IPS DF 4.7 (cell line): ENCODE data around the gene NUDT14.

Experiments
- DNase-seq: peaks from one replicate; pipeline ENCODE4 v3.0.0-alpha.2; 2013; ENCODE audit warnings: low spot score; ENCODE audit errors: extremely low read depth

The NUDT14 gene

DNA sequence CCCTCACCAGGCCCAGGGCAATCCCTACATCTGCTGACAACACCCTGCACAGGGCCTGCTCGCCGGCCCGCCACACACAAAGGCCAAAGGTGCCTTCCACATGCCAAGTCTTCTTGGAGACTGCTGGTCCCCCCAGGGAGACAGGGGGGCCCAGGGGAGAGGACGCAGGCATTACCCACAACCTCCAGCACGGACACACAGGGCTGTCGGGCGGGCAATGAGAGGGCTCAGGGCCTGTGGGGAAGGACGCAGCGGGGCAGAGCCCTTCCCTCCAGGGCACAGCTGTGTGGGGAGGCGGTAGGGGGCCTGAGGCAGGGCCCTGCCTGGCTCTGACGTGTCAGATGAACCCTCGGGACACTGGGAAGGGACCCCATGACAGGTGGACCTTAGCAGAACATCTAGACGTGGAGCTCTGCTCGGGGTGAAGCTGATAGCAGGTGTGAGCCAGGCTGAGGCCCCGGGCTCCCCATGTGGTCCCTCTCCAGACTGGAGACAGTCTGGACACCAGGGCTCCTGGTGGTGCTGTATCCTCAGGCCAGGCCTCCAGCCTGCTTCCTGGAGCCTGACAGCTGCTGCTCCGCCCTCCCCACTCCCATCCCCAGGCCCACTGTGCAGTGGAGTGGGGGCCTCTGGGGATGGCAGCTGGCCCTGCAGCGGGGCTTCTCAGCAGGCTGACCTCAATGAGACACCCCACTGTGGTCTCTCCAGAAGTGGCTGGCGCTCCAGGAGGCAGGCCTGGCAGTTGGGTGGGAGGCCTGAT, 31.6 kb upstream of the NUDT14 start:
- DNase-seq: no peak

DNA sequence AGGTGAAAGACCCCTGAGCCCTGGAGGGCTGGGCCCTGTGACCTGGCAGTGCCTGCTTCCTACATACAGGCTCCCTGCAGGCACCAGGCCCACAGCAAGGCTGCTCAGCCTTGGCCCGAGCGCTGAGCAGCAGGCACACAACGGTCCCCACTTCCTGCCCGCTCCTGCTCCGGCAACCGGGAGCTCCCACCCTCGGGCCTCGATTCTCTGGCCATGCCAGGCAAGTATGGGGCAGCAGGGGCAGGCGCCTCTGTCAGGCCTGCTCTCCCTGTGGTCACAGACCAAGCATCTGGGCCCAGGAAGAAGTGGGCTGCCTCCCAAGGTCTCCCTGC, 30.6 kb upstream of the NUDT14 start:
- no peak for DNase-seq

DNA sequence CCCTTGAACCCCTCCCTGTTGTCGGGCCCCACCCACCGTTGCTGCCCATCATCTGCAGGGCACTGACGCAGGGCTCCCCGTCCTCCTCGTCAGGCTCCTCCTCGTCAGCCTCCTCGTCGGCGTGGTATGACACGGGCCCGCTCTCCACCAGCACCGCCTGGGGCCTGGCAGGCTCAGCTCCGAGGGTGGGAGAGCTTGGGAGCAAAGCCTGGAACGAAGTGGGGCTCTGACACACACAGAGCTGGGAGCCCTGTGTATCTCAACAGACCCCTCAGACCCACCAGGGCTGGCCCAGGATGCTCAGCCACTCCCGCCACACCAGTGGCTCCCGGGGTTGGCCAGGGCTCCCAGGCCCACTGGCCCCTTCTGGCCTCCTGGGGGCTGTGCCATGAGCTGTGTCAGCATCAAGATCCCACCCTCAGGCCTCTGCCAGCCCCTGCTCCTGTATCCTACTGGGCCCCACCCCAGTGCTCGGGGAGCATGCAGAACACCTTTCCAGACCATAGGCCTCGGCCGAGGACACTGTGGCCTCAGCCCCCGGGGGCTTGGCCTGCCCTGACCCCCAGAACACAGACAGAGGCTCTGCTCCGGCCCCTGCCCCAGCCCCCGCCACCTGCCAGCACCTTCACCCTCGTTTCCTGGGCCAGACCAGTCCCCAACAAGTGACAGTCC, 30.1 kb upstream of the NUDT14 start:
- DNase-seq: no peak

DNA sequence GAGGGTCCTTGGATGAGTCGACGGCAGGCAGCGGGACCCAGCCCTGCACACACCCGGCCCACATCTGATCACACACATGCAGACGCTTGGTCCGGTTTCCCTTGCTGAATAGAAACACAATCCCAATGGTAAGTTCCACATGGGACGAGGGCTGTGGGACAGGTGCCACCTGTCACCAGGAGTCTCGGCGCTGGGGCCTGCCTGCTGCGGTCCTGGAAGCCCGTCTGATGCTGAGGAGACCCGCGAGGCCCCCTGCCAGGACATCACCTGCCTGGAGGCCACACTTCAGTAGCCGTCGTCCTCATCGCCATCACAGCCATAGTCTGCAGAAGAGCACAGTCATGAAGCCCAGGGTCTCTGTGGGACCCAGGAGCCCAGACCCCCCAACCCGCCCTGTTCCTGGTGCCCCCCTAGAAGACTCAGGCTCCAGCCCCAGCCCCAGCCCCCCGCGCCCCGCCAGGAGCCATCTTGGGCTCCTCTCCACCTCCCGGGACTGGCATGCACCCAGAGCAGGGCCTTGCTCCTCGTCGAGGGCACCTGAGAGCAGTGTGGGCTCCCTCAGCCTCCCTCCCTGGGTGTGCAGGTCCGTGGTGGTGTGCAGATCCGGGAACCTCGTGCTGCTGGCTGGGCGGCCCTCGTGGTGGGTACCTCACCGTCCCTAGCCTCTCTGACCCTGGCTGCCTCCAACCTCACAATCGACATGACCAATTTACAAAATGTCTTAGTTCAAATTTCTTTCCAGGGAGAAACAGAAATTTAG, 29.3 kb upstream of the NUDT14 start:
- DNase-seq: no peak

DNA sequence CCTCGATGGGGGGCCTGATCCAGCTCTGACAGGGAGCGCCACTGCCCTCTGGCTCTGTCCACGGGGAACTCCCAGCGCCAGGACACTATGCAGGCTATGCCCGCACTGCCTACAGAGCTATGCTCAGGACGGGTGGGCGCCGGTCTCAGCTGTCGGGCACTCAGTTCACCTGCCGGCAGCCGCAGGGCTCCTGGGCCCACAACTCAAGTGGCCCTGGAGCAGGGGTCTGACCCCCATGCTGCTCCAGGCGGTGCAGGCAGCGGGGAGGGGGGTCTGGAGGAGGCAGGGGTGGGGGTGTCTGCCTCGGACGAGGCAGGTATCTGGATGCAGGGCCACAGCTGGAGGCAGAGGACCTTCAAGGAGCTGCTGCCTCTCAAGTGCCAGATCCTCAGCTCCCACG, 28.5 kb upstream of the NUDT14 start:
- DNase-seq: no peak

DNA sequence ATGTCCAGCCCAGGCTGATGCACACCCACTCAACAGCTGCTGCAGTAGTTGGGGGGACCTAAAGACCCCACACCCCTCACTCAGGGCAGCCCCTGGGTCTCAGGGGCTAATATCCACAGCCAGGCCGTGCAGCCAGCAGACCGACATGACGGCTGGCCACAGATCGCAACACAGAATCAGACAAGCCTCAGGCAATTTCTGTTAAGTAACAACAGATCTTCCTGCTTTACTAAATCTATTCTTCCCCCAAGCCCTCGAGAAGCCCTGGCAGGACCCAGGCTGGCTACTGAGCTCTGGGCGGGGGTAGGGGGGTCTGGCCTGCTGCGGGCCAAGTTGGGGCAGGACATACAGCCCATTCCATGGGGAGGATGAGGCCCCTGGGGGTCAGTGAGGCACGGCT, 28.0 kb upstream of the NUDT14 start:
- no peak for DNase-seq

DNA sequence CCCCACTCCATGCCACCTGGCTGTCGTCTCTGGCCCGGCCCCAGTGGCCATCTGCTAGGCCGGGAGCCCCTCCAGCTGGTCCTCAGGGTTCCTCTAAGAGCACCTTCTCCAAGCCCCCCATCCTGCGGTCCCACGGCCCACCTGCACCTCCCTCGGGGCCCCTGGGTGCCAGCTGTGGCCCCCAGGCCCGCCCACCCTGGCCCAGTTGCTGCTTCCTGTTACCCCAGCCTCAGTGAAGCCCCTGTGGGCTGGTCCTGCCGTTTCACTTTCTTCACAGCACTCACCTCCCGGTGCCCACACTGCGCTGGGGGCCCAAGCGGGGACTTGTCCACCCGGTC, 27.6 kb upstream of the NUDT14 start:
- no peak for DNase-seq

DNA sequence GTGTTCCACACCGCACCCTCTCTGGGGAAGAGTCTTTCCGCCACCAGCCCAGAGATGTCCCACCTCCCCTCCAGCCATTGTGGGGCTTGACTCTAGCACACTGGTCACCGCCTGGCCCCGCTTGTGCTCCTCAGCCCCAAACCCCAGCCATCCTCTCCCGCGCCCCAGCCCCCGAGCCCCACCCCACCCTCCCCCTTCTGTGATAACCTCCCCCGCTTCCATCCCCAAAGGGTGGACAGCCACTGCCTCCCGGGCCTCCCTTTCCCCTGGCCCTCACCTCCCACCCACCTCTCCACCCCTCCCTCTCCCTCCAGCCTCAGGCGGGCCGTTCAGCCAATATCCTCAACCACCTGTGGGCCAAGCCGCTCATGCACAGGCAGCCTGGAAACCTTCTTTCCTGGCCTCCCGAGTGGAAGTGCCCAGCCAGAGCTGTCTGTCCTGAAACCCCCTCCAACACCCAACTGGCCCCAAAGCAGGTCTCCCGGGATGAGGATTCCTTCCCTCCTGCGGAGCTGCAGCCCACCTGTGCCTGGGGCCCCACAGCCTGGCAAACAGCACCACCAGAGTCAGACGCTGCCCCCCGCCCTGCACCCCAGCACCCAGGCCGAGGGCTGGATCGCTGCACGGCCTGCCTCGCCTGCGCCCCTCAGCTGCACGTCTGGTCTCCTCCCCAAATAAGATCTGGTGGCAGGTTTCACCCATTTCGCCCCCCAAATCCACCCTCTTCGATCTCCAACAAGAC, 27.1 kb upstream of the NUDT14 start:
- DNase-seq: no peak

DNA sequence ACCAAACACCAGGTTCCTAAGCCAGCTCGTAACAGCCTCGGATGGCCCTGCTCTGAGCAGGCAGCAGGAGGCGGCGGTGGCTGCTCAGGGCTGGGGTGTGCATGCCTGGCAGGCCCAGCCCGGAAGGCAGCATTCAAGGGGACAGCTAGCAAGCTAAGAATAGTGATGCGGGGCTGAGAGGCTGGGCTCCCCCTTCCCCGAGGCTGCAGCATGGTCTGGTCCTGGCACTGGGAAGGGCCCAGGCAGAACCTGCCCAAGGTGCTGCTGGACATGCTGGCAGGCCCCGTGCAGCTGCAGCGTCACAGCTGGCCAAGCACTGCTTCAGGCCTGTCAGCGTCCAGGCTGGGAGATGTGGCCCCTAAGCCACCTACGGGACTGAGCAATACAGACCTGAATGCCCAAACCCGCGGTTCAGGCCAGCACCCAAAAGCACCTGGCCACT, 26.4 kb upstream of the NUDT14 start:
- no peak for DNase-seq

DNA sequence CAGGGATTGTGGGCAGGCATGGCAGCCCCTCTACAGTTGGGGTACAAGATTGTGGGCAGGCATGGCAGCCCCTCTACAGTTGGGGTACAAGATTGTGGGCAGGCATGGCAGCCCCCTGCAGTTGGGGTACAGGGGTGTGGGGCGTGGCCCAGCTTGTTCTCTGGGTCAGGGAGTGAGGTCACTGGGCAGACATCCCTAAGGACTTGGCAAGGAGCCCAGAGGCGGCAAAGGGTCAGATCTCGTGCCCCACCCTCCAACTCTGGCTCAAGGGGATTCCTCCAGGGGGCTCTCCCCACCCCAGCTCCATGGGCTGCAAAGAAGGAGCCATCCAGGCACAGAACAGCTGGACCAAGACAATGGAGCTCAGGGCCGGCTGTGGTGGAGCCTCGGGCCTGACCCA, 25.8 kb upstream of the NUDT14 start:
- DNase-seq: no peak

DNA sequence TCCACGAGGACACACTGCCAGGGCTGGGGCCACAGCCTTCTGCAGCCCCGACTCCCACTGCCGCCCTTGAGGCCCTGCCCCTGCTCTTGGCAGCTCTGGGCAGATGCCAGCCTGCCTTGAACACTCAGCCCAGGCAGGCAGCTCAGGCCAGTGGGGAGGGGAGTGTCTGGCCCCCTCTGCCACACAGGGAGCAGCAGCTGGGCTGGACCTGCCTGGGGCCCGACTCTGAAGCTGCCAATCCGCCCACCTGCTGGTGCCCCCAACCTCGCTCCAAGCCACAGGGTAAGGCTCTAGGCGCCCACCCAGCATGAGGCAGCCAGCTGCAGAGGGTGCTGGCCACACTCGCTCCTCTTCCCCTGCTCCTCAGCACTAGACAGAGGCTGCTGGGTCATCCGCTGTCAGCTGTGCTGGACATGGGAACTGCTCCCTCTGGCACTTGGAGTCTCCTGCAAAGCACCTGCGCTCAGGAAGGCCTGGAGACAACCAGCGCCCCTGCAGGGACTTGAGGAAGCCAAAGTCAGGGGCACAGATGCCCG, 24.6 kb upstream of the NUDT14 start:
- no peak for DNase-seq

DNA sequence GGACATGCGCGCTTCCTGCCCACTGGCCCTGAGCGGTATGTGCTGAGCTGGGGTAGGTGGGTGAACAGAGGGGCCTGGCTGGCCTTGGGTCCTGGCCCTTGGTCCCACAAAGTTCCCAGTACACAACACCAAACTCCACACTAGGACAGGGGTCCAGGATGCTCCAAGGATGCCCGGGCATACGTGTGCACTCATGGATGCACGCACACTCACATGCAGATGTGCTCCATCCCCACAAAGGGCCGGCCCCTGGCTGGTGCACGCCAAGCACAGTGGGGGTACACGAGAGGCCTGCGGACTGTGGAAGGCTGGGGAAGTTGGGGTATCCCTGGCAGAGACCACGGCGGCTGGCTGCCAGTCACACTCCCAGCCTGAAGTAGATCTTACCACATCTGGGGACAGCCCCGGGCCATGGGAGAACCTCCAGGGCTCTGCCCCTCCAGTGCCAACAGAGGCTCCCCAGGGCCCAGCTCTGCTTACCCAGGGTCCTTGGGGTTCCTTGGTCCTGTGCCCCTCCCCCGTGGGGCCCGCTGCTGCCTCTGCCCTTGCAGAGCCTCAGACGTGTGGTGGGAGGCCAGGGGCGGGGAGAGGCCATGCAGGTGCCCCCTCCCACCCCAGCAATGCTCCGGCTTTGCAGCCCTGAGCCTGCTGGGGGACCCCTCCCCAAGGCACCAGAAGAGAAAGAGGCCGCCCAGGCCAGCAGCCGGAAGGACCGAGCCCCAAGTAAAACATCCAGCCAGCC, 24.0 kb upstream of the NUDT14 start:
- no peak for DNase-seq

DNA sequence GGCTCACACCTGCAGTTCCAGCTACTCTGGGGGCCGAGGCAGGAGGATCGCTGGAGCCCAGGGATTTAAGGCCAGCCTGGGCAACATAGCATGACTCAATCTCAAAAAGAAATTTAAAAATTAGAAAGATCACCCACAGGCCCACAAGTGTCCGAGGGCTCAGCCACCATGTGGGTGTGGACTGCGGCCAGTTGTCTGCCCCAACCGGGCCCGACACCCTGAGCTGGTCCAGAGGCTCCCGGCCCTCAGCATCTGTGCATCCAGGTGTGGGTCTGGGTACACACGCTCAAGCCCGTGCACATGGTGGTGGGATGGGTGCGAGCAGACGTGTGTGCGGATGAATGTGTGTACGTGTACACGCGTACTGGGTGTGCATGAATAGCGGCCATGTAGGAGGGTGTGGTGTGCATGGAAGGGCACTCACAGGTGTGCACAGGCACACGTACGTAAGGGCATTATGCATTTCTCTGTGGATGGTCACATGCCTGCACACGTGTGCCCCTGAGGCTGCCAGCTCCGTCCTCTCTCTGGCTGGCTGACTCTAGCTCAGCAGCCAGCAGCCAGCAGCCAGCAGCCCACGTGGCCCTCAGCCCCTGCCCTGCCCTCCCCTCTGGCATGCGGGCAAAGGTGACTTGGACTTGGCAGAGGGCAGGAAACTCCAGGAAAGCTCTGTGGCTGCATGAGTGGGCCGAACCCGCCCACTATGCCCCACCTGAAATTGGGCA, 23.3 kb upstream of the NUDT14 start:
- DNase-seq: no peak

DNA sequence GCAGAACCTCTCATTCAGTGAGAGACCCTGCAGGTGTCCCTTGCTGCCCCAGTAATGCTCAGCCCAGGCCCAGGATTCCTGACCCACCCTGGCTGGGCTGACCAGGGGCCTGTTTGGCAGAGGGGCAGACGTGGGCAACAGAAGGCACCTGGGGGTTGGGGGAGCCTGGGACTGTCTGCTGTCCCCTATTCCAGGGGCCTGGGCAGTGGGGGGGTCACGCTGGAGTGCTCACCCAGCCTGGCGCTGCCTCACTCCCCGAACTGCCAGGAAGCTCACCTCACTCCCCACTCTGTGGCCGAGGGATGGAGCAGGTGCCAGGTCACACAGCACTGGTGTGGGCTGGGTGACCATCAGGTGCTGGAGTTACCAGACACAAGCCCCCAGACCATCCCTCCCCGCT, 22.6 kb upstream of the NUDT14 start:
- no peak for DNase-seq

DNA sequence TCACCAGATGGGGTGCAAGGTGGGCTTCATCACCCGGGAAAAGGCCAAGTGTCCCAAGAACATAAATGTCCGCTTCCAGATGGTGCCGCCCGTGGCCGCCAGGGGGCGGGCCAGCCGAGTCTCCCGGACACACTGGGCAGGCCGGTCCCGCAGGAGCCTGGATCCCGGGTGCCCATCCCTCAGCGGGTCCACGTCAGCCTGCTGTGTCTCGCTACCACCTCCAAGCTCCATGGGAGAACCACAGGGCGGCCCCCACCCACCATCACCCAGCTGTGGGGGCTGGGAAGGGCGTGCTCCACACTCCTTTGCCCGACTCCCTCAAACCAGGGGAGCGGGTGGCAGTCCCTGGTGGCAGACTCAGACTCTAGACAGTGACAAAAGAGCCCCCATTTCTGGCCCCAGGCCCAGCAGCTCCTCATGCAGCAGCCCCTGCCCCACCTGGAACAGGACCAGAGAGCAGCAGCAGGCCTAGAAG, 22.0 kb upstream of the NUDT14 start:
- DNase-seq: no peak

DNA sequence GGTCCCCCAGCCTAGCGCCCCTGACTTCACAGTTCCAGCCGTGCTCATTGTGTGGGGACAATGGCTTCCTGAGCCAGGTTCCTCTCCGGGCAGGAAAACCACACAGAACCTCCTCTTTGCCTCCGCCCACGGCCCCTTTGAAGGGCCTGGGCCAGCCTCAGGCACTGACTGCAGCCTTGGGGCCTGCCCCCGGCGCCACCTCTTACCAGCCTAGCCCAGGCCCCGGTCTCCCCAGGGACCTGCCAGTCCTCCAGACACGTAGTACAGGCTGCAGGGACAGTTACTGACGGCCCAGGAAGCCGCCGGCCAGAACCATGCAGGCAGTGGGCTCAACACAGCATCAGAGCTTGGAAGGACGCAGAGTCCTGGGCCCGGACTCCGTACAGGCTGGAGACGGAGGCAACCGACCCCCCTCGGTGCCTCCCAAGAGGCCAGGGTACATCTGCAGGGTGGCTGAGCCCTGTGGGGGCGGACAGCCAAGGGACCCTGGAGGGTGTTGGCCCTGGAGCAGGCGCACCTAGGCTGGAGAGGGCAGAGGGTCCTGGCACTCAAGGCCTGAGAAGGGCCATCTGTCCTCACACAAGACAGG, 20.9 kb upstream of the NUDT14 start:
- no peak for DNase-seq

DNA sequence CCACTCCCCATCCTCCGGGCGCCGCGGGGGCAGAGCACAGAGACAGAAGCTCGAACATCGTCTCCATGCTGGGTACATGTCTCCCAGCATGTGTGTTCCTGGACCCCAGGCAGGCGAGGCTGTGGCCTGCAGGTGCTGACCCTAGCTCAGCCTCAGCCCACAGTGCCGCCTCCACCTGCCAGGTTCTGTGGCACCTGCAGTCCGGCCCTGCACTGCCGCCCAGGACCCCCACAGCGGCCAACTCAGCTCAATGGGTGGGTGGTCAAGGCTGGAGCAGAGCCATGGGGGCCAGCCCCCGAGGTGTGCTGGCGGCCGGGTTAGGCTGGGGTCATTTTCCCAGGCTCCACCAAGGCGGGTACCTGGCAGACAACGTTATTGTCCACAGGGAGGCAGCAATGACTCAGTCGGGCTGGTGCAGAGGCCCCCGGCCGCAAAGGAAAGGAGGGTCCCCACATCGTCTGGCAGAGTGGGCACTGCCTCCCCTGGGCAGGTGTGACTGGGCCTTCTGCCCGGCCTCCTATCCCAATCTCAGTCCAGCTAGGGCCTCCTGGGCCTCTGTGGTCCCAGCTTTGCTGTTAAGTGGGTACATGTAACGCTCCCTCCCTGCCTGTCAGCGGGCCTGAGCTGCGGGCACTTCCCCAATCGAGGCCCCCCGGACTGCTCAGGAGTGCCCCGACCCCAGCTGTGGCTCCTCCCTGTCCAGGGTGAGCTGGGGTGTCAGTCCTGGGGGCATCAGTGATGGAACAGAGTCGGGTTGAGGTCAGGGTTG, 20.2 kb upstream of the NUDT14 start:
- DNase-seq: no peak

DNA sequence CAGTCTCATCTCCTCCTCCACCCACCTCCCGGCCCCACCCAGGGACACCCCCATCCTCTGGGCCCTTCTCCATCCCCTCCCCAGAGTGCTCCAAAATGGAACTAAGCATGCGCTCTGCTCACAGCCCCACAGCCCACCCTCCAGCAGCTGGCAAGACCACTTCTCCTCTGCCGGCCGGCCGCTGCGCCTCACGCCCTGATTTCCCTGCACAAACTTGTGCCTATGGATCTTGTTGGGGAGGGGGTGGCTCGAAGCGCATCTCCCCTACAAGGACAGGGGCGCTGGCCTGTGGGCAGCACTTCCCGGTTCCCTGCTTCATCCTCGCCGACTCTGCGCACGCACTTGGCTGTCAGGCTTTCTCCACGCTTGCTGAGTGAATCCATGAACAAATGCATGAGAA, 19.5 kb upstream of the NUDT14 start:
- no peak for DNase-seq

DNA sequence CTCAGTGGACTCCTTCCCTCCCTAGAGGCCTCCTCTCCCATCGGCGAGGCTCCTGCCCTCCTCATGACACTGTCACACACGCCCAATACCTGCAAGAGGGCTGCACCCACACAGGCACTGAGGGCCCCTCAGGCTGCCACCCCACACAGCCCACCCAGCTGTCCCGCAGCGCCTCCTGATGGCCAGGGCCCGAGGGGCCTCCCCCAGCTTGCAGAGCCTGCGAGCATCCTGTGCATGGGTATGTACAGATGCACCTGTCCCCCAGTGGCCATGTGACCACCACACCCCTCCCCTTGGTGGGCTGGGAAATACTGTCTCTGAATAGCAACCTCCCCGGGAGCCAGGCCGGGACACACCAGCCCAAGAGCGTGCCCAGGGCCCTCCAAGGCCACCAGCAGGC, 19.0 kb upstream of the NUDT14 start:
- no peak for DNase-seq
